OCI-LY7 (cell line): Measurements from ENCODE around the gene CIITA. TPM values are rescaled to one million over a fixed set of nuclear protein-coding genes. Genes with fewer than 3 reads are reported as not detected.
"Not testable (repeated sequence)": the region's sequence is repeated elsewhere in the genome, so short reads cannot be mapped to it uniquely, and the experiment has no call there.

Experiments
- BruUV-seq: library from RNA; stranded (reverse); fragments of 400-500 nt; replicated peaks from 2 replicates; lab custom pipeline; 2021; lab: Mats Ljungman, UMichigan
- CTCF ChIA-PET: fragments of 300-600 bp; sonication (Branson Sonifier 250); formaldehyde crosslinking; loops from one replicate; lab custom pipeline; 2022; ENCODE audit warnings: antibody characterized with exemption; ENCODE audit not compliant: unreplicated experiment; lab: Charles Lee
- POLR2A ChIA-PET: fragments of 300-600 bp; sonication (Branson Sonifier 250); formaldehyde crosslinking; loops from one replicate; lab custom pipeline; 2022; ENCODE audit warnings: antibody characterized with exemption; lab: Charles Lee
- DNase-seq: peaks from one replicate; pipeline ENCODE4 v3.0.0-alpha.2; 2015; ENCODE audit warnings: low spot score
- H2AFZ ChIP-seq: fragments of 200-600 bp; sonication (generic), shearing (Covaris generic); 2 replicates; pipeline ENCODE4 v1.6.1; 2014; ENCODE audit warnings: mild to moderate bottlenecking, antibody characterized with exemption, low read length, moderate library complexity
- H3K27ac ChIP-seq: fragments of 200-600 bp; sonication (generic); 2 replicates; pipeline ENCODE4 v1.5.1; 2014; ENCODE audit warnings: mixed run types, low read depth, mild to moderate bottlenecking, moderate library complexity, low read length, inconsistent platforms; ENCODE audit not compliant: poor library complexity, severe bottlenecking
- H3K36me3 ChIP-seq: fragments of 200-600 bp; sonication (generic); 2 replicates; pipeline ENCODE4 v1.6.1; 2014; ENCODE audit warnings: mild to moderate bottlenecking, antibody characterized with exemption, low read length, moderate library complexity, mixed read lengths; ENCODE audit not compliant: insufficient read depth
- H3K4me1 ChIP-seq: fragments of 200-600 bp; sonication (generic); 2 replicates; pipeline ENCODE4 v1.5.1; 2014; ENCODE audit warnings: mild to moderate bottlenecking, low read length; ENCODE audit not compliant: insufficient read depth, poor library complexity, severe bottlenecking
- H3K4me2 ChIP-seq: fragments of 200-600 bp; sonication (generic); 2 replicates; pipeline ENCODE4 v1.6.1; 2014; ENCODE audit warnings: mild to moderate bottlenecking, low read length
- H3K4me3 ChIP-seq: fragments of 200-600 bp; sonication (generic); 2 replicates; pipeline ENCODE4 v1.5.1; 2014; ENCODE audit warnings: mild to moderate bottlenecking, low read depth, low read length; ENCODE audit not compliant: poor library complexity, severe bottlenecking
- H3K79me2 ChIP-seq: fragments of 200-600 bp; sonication (generic); 2 replicates; pipeline ENCODE4 v1.6.1; 2016; ENCODE audit warnings: low read depth, mild to moderate bottlenecking, low read length, moderate library complexity, mixed read lengths; ENCODE audit not compliant: insufficient read depth
- H3K9me2 ChIP-seq: fragments of 200-600 bp; sonication (generic); 2 replicates; pipeline ENCODE4 v1.6.1; 2016; ENCODE audit warnings: mild to moderate bottlenecking, low read length, mixed read lengths; ENCODE audit not compliant: insufficient read depth
- H3K9me3 ChIP-seq: fragments of 200-600 bp; sonication (generic); 2 replicates; pipeline ENCODE4 v1.6.1; 2014; ENCODE audit warnings: mild to moderate bottlenecking, mixed run types, low read length, mixed read lengths
- H4K20me1 ChIP-seq: fragments of 200-600 bp; sonication (generic); 2 replicates; pipeline ENCODE4 v1.6.1; 2014; ENCODE audit warnings: mild to moderate bottlenecking, antibody characterized with exemption, low read length, moderate library complexity, mixed read lengths; ENCODE audit not compliant: insufficient read depth
- EZH2phosphoT487 ChIP-seq: fragments of 200-600 bp; sonication (generic); IDR thresholded peaks from 2 replicates; pipeline ENCODE4 v1.6.1; 2018; ENCODE audit warnings: low read depth, borderline replicate concordance, mild to moderate bottlenecking, mixed run types, antibody characterized with exemption, low read length, moderate library complexity, mixed read lengths
- intact Hi-C: fragments of 100-400 bp; cut with micrococcal nuclease; formaldehyde crosslinking; loops from one replicate; pipeline ENCODE4 v1.10.0; 2022; ENCODE audit not compliant: unreplicated experiment
- total RNA-seq, 2 experiments: library from RNA; depleted of rRNA in 1 of 2; stranded (reverse); fragments of >200 nt in 1 of 2; shearing (Covaris generic) in 1 of 2; gene quantifications; 2 replicates each; pipeline ENCODE4 v1.2.3, GENCODE V29; 2014 to 2022
- TF ChIP-seq, protein P1 (sequence below): fragments of 200-600 bp; sonication (generic); conservative IDR thresholded peaks from 2 replicates; pipeline ENCODE4 v1.5.1; 2014; ENCODE audit warnings: mild to moderate bottlenecking, antibody characterized with exemption, low read length, moderate library complexity, mixed read lengths

Gene CIITA
- total RNA-seq, 2 experiments from 2014 or later, result 68.7 to 101 TPM

DNA sequence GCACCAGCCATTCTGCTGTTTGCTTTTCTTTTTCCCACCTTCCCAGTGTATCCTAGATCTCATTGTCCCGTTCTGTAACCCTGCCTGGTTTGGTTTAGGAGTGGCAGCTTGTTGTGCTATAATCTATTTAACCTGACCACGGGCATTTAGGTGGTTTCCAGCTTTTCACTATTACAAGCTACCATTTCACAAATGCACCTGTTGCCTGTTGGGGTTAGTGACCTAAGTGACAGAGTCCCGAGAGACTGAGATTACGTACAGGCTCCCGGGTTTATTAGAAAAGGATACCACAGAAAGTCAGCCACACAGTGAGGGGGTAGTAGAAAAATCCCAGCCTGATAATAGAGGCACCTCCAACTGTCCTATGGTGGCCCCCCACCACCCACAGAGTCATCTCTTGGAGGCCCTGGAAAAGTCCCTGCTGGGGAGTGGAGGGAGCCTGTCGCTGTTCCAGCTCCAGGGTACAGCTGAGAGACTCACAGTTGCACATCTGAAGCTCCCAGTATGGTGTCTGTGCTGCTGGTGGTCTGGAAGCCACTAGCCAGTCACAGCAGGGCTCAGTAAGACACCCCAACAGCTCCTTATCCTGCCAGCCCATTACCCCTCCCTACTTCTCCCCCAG is 88.5 kb downstream of the CIITA start:
- H3K27ac ChIP-seq, result no peak overlapping the region

DNA sequence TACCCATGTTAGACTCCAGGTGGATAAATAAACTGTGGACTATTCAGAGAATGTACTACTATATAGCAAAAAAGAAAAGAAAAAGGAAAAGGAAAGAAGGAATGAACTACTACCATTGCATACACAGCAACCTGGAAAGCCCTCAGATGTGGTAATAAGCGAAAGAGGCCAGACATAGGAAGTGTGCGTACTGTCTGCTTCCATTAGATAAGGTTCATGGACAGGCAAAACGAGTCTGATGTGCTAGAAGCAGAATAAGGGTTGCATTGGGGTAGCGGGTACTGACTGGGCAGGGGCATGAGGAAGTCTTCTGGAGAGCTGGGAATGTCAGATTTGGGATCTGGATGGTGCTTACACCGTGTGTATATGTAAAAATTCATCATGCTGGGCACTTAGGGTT is 89.1 kb downstream of the CIITA start:
- ChIA-PET CTCF (no interaction called here), POLR2A (no interaction called here)
- Histone ChIP-seq H3K79me2 (no peaks in the 10 kb centered on the region), H3K9me3 (no peaks in the 10 kb centered on the region), H3K4me3 (no peak overlapping the region), H3K4me1 (peaks cover 17% of the 10 kb centered on the region), H3K4me2 (no peak overlapping the region), H4K20me1 (no peaks in the 10 kb centered on the region), H3K27ac (no peak overlapping the region), H2AFZ (no peak overlapping the region), H3K9me2 (no peaks in the 10 kb centered on the region), H3K36me3 (peaks cover 78% of the 10 kb centered on the region)
- intact Hi-C loops, result no loop called here
- no TSS peak for BruUV-seq
- no peak for DNase-seq
- no peak for TF ChIP-seq EZH2phosphoT487
- TF ChIP-seq, protein P1, sequence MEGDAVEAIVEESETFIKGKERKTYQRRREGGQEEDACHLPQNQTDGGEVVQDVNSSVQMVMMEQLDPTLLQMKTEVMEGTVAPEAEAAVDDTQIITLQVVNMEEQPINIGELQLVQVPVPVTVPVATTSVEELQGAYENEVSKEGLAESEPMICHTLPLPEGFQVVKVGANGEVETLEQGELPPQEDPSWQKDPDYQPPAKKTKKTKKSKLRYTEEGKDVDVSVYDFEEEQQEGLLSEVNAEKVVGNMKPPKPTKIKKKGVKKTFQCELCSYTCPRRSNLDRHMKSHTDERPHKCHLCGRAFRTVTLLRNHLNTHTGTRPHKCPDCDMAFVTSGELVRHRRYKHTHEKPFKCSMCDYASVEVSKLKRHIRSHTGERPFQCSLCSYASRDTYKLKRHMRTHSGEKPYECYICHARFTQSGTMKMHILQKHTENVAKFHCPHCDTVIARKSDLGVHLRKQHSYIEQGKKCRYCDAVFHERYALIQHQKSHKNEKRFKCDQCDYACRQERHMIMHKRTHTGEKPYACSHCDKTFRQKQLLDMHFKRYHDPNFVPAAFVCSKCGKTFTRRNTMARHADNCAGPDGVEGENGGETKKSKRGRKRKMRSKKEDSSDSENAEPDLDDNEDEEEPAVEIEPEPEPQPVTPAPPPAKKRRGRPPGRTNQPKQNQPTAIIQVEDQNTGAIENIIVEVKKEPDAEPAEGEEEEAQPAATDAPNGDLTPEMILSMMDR, result no peak

More for the DNA sequence above, 88.5 kb downstream of the CIITA start:
- peak; percentile 30 for DNase-seq
- peaks cover 17% of the 10 kb centered on the region for H3K4me1 ChIP-seq
- no peak overlapping the region for H2AFZ ChIP-seq
- intact Hi-C loops, result no loop called here
- ChIA-PET POLR2A (no interaction called here), CTCF (interaction anchor here (0.8 kb wide), 1 partner anchor 15 kb away, joined by 3 read pairs; no protein-coding TSS in a partner anchor)
- no peak overlapping the region for H3K4me3 ChIP-seq
- H3K79me2 ChIP-seq, result no peaks in the 10 kb centered on the region
- TF ChIP-seq, protein P1, result no peak
- BruUV-seq, result no TSS peak
- no peaks in the 10 kb centered on the region for H3K9me2 ChIP-seq
- H3K9me3 ChIP-seq, result no peaks in the 10 kb centered on the region
- no peaks in the 10 kb centered on the region for H4K20me1 ChIP-seq
- peaks cover 76% of the 10 kb centered on the region for H3K36me3 ChIP-seq
- no peak overlapping the region for H3K4me2 ChIP-seq

DNA sequence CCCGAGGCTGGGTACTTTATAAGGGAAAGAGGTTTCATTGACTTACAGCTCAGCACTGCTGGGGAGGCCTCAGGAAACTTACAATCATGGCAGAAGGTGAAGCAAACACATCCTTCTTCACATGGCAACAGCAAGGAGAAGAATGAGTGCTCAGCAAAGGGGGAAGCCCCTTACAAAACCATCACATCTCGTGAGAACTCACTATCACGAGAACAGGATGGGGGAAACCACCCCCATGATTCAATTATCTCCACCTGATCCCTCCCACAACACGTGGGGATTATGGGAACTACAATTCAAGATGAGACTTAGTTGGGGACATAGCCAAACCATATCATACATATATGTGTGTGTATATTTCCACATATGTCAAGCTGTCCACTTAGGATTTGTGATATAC is 89.6 kb downstream of the CIITA start:
- H4K20me1 ChIP-seq, H3K4me2 ChIP-seq, CTCF ChIA-PET, BruUV-seq, H2AFZ ChIP-seq, H3K9me3 ChIP-seq, H3K79me2 ChIP-seq, intact Hi-C loops, POLR2A ChIA-PET, H3K27ac ChIP-seq, H3K4me3 ChIP-seq, DNase-seq, H3K9me2 ChIP-seq: not testable (repeated sequence)
- Histone ChIP-seq H3K4me1 (peaks cover 17% of the 10 kb centered on the region), H3K36me3 (peaks cover 78% of the 10 kb centered on the region)
